Fibroblast of mammary gland (primary cell): ENCODE measurements around the gene MEGF6.

Source experiments
- DNase-seq: peaks from one replicate; pipeline ENCODE4 v3.0.0-alpha.2; 2010; ENCODE audit warnings: low read depth
- H3K4me3 ChIP-seq: 2 replicates; pipeline ENCODE4 v1.5.1; 2011; ENCODE audit warnings: low read depth, mild to moderate bottlenecking, low read length, moderate library complexity; ENCODE audit not compliant: control insufficient read depth
- CTCF ChIP-seq: conservative IDR thresholded peaks from 2 replicates; pipeline ENCODE4 v1.5.1; 2011; ENCODE audit warnings: low read depth, low read length, inconsistent platforms; ENCODE audit not compliant: control insufficient read depth, insufficient read depth

The MEGF6 gene

GRCh38 chr1:3556336-3556735, 55.0 kb downstream of the MEGF6 start:
- no peak for TF ChIP-seq CTCF
- no peak overlapping the region for H3K4me3 ChIP-seq
- DNase-seq: no peak

GRCh38 chr1:3555131-3555920, 56.0 kb downstream of the MEGF6 start:
- H3K4me3 ChIP-seq: no peak overlapping the region
- no peak for TF ChIP-seq CTCF
- no peak for DNase-seq

GRCh38 chr1:3553940-3554223, 57.4 kb downstream of the MEGF6 start:
- no peak for TF ChIP-seq CTCF
- no peak for DNase-seq
- H3K4me3 ChIP-seq: no peak overlapping the region

GRCh38 chr1:3553166-3553939, 58.0 kb downstream of the MEGF6 start:
- H3K4me3 ChIP-seq: no peak overlapping the region
- TF ChIP-seq CTCF: no peak
- no peak for DNase-seq

GRCh38 chr1:3552751-3553150, 58.6 kb downstream of the MEGF6 start:
- TF ChIP-seq CTCF: no peak
- H3K4me3 ChIP-seq: no peak overlapping the region
- DNase-seq: no peak

DNA sequence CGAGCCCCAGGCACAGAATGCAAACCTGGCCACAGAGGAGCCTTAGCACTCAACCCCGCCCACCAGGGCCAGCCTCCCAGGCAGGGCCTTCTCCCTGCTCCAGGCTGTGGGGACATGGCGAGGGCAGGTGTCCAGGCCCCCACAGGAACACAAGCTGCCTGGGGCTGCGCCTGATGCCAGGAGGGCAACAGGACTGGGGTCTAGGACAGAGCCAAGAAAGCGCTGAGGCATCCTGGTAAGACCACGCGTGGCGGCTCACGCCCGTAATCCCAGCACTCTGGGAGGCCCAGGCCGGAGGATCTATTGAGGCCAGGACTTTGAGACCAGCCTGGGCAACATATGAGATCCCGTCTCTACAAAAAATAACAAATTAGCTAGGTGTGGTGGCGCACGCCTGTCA, 59.1 kb downstream of the MEGF6 start:
- TF ChIP-seq CTCF: no peak
- DNase-seq: no peak

More for the DNA sequence above, 59.1 kb downstream of the MEGF6 start:
- no peak overlapping the region for H3K4me3 ChIP-seq
